ENCODE results near the gene FUBP3. TPM values are rescaled to one million over a fixed set of nuclear protein-coding genes. Genes with fewer than 3 reads are reported as not detected.

FUBP3 gene
- total and polyA plus RNA-seq, 2 experiments from 2014 or later = 42.5 to 74.8 TPM

GRCh38 chr9:130651221-130651620 lies 71.8 kb downstream of the FUBP3 start (continued):
- no peak for TF ChIP-seq REST (IDR thresholded peaks at IDR 0.05; ENCODE audit: unreplicated experiment)
- TF ChIP-seq POLR2AphosphoS5 (IDR thresholded peaks at IDR 0.05; ENCODE audit: low read depth) = no peak
- TF ChIP-seq ZNF114 (CRISPR knock-in tag; IDR thresholded peaks at IDR 0.05) = no peak

GRCh38 chr9:130651752-130652151 lies 72.4 kb downstream of the FUBP3 start:
- H3K27me3 Mint-ChIP-seq (ENCODE audit: insufficient read depth, low read depth, poor library complexity) = peaks cover 33% of the 10 kb centered on the region
- no peak for TF ChIP-seq NANOG (IDR thresholded peaks at IDR 0.05; ENCODE audit: borderline replicate concordance)
- TF ChIP-seq ETS1 (IDR thresholded peaks at IDR 0.05) = no peak
- TF ChIP-seq STAT1 (IDR thresholded peaks at IDR 0.05; ENCODE audit: unreplicated experiment) = no peak
- no peak for TF ChIP-seq EZH2 (IDR thresholded peaks at IDR 0.05; ENCODE audit: low read depth, unreplicated experiment)
- TF ChIP-seq CTCF (conservative IDR thresholded peaks at IDR 0.05; ENCODE audit: low read depth in 2 of 2) = no peak
- no peak for TF ChIP-seq POLR2AphosphoS5 (IDR thresholded peaks at IDR 0.05; ENCODE audit: low read depth)
- no peak for TF ChIP-seq EZH2phosphoT487 (IDR thresholded peaks at IDR 0.05; ENCODE audit: unreplicated experiment)
- no peak for TF ChIP-seq ZNF114 (CRISPR knock-in tag; IDR thresholded peaks at IDR 0.05)
- no peak for TF ChIP-seq REST (IDR thresholded peaks at IDR 0.05; ENCODE audit: unreplicated experiment)

More at GRCh38 chr9:130651752-130652151, 72.4 kb downstream of the FUBP3 start:
- Mint-ChIP-seq H3K4me1 (no peaks in the 10 kb centered on the region), H3K4me3 (no peak overlapping the region), H3K36me3 (ENCODE audit: low read depth) (no peaks in the 10 kb centered on the region), H3K27ac (no peak overlapping the region), H3K9me3 (no peaks in the 10 kb centered on the region)
- Histone ChIP-seq H3K79me2 (replicated peaks; ENCODE audit: insufficient read depth) (no peaks in the 10 kb centered on the region), H3K27ac (ENCODE audit: low read depth) (no peak overlapping the region), H3F3A (replicated peaks; ENCODE audit: low read depth) (no peaks in the 10 kb centered on the region), H3K4me2 (no peak overlapping the region), H3K27me3 (ENCODE audit: insufficient read depth) (peaks cover 22% of the 10 kb centered on the region), H3K9me2 (ENCODE audit: insufficient read depth) (no peaks in the 10 kb centered on the region), H4K20me1 (replicated peaks; ENCODE audit: insufficient read depth) (no peaks in the 10 kb centered on the region), H2AFZ (no peak overlapping the region), H3K36me3 (ENCODE audit: insufficient read depth) (no peaks in the 10 kb centered on the region), H3K4me1 (ENCODE audit: insufficient read depth) (no peaks in the 10 kb centered on the region), H3K4me3 (no peak overlapping the region)
- ATAC-seq (no peak), DNase-seq (ENCODE audit: low spot score) (no peak)
